Measurements from ENCODE around the gene HTR4.

Gene HTR4

DNA sequence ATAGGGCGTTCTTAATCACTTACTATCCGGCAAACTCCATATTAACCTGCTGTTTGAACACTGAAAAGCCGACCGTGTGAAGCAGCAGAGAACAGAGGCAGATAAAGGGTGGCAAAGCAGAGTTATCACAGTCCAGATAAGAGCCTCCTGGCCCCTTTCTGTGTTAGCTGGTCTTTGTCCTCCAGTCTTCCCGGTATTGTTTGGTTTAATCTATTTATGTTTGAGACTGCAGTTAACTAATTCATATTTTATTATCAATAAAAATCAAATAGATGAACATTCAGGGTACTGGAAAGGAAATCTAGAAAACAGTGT lies 6.0 kb upstream of the HTR4 start:
- DNase-seq, result no peak

GRCh38 chr5:148659641-148660345 lies 5.5 kb upstream of the HTR4 start:
- no peak for DNase-seq

GRCh38 chr5:148653291-148653835 lies 964 bp downstream of the HTR4 start:
- DNase-seq, result no peak

DNA sequence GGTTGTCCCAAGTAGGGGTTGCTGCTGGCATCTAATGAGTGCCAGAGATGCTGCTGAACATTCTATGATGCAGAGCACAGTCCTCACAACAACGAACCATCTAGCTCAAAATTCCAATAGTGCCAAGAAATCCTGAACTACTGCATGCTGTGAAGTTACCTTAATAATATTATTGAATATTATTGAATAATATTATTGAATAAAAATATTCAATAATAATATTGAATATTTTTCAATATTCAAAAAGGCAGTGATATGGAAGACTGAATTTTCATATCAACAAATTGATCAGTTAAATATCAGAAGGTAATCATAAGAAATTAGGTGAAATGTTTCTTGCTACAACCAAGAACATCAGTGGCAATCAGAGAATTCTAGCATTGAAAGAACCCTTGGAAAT lies 2.8 kb downstream of the HTR4 start:
- no peak for DNase-seq

DNA sequence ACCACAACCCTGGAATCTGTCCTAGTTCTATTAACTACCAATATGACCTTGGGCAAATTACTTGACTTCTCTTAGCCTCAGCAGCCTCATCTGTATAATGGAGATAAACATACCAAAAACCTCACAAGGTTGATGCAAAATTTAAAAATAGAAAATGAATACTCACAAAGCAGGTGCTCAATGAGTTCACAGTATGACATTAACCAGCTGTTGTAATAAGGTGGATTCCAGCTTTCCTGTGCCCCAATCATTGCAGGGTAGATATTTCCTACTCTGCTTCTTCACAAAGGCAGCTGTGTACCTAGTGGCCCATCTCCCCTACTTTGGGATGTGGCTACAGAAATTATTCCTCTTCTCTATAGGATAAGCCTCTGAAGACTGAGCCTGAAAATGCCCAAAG lies 8.8 kb downstream of the HTR4 start:
- DNase-seq, result no peak

DNA sequence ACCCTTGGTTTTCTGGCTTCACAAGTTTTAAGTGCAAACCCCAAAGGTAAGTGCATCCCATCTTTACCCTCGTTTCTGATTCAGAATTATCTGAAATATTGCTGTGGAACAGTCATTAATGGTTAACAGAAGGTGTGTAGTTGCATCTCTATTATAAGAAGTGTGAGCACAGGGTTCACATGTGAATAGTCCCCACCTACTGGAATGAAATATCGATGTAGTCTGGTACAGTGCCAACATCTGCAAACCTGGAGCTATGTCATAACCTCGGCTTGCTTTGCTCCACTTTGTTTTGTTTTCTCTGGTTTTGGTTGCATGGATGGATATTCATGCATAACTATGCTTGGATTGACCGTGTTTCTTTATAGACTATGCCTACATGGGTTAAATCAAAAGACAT lies 12.6 kb downstream of the HTR4 start:
- no peak for DNase-seq

GRCh38 chr5:148640471-148640870 lies 13.9 kb downstream of the HTR4 start:
- DNase-seq, result no peak

DNA sequence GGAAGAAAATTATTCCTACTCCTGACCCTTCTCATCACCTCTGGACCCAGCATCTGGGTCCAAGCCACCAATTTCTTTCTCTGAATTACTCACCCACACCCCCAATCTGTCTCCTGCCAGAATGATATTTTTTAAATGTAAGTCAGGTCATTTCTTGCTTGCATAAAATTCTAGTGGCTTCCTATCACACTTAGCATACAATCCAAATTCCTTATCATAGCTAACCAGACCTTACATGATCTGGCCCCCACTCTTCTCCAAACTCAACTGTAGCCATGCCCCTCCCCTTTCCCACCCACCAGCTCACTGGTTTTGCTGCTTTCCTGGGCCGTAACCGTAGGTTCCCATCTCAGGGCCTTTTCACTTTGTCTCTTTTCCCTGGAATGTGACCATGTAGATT lies 15.2 kb downstream of the HTR4 start:
- DNase-seq, result no peak

- no peak for DNase-seq
These were observed 18.0 kb downstream of the HTR4 start for GRCh38 chr5:148636353-148636752.

GRCh38 chr5:148635321-148636083 lies 18.8 kb downstream of the HTR4 start:
- no peak for DNase-seq

DNA sequence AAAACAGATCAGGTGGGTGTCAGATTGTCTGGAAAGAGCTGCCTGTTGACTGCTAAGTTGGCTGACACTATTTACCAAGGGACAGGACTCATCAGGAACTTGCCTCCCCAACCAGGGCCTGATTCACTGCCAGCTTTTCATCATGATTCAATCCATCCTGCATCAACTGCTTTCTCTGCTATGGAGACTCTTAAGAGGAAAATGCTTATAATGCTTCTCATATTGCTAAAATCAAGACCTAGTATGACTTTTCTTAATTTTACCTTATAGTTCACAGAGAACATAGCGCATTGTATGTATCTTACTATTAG lies 21.3 kb downstream of the HTR4 start:
- DNase-seq, result no peak

GRCh38 chr5:148632255-148633066 lies 21.9 kb downstream of the HTR4 start:
- no peak for DNase-seq

- DNase-seq, result no peak
These were observed 27.3 kb downstream of the HTR4 start for GRCh38 chr5:148626986-148627385.

GRCh38 chr5:148626081-148626613 lies 28.2 kb downstream of the HTR4 start:
- DNase-seq, result no peak

GRCh38 chr5:148625250-148625649 lies 29.1 kb downstream of the HTR4 start:
- no peak for DNase-seq

DNA sequence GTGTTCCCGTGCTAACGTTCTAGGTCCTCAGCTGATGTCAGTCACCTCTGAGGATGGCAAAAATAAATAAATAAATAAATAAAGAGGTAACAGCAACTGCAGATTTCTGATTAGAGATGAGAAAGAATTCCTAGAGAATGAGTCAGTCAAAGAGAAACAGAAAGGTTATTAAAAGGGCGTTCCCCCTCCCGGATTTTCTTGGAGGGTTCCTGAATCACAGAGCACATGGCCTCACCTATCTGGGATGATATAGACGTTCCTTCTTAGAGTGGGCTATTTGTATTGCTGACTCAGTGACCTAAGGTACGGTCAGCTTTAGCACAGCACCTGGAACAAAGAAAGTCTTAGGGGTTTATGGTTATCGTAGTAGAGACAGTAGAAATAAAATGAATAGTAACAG lies 30.6 kb downstream of the HTR4 start:
- DNase-seq, result no peak

DNA sequence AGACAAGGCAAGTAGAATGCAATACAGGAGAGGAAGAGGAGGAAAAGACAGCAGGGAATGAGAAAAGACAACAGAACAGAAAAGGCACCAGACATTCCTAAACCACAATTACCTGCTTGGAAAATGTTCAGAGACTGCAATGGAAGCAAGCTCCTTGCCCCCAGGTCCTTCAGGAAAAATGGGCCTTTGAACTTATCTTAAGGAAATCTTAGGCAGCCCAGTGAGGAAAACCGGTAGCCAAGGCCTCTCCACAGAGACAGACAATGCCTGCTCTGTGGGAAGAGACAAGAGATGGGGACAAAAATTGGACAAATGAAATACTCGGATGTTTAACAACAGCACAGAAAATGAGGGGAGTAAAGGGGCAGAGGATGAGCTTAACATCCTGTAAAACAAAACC lies 31.2 kb downstream of the HTR4 start:
- DNase-seq, result no peak

DNA sequence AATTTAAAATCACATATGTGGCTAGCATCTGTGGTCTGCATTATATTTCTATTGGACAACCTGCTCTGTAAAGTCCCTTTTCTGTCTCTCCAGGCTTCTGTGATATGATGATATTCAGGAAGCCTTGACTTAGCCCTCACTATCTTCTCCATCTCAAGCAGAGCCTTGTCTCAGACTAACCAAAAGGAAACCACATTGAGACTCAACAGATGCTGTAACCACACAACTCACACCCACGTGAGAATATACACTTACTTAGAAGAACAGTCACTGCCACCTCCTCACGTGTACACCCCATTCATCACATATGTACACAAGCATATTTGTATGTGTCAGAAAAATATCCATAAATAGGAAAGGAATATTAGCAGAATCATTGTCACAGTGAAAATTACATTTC lies 33.6 kb downstream of the HTR4 start:
- DNase-seq, result no peak

DNA sequence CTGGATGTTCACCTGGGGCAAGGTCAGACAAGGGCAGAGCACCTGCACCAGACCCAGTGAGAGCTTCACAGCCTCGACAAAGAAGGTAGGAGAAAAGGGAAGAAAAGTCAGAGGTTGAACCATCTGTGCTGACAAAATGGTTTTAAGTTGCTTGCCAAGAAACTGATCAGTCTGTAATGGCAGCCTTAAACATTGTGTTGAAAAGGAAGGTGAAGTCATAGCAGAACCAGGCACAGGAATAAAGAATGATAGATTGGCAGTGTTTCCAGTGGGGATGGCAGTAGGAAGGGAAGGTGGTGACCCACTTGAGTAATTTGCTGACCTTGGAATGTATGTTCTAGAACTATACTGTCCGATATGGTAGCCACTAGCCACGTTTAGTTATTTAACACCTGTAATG lies 34.2 kb downstream of the HTR4 start:
- DNase-seq, result no peak

- DNase-seq, result no peak
These were observed 34.8 kb downstream of the HTR4 start for GRCh38 chr5:148619484-148619883.

- DNase-seq, result no peak
These were observed 38.6 kb downstream of the HTR4 start for GRCh38 chr5:148615644-148616275.

- DNase-seq, result no peak
These were observed 46.9 kb downstream of the HTR4 start for GRCh38 chr5:148607406-148607805.

GRCh38 chr5:148606296-148606695 lies 48.0 kb downstream of the HTR4 start:
- no peak for DNase-seq
